Karpas-422 (cell line): ENCODE results near the gene CTIF. TPM values are rescaled to one million over a fixed set of nuclear protein-coding genes. Genes with fewer than 3 reads are reported as not detected.
A peak's percentile ranks its signal among the peaks of the same experiment; 100 is the strongest.

Experiments used
- DNase-seq: peaks from one replicate; pipeline ENCODE4 v3.0.0-alpha.2; 2015
- H2AFZ ChIP-seq: fragments of 200-600 bp; sonication (generic); 2 replicates; pipeline ENCODE4 v1.6.1; 2014; ENCODE audit warnings: antibody characterized with exemption, low read length, mixed read lengths
- H3K27ac ChIP-seq: fragments of 200-600 bp; sonication (generic); 2 replicates; pipeline ENCODE4 v1.5.1; 2014; ENCODE audit warnings: mild to moderate bottlenecking, low read length, moderate library complexity
- H3K27me3 ChIP-seq: fragments of 200-600 bp; sonication (generic); 2 replicates; pipeline ENCODE4 v1.6.1; 2014; ENCODE audit warnings: low read length, mixed read lengths
- H3K36me3 ChIP-seq: fragments of 200-600 bp; sonication (generic); 2 replicates; pipeline ENCODE4 v1.6.1; 2014; ENCODE audit warnings: low read length, mixed read lengths; ENCODE audit not compliant: insufficient read depth
- H3K4me1 ChIP-seq: fragments of 200-600 bp; sonication (generic); 2 replicates; pipeline ENCODE4 v1.6.1; 2014; ENCODE audit warnings: mild to moderate bottlenecking, low read length, mixed read lengths
- H3K4me2 ChIP-seq: fragments of 200-600 bp; sonication (generic); 2 replicates; pipeline ENCODE4 v1.6.1; 2014; ENCODE audit warnings: low read length, low read depth, mild to moderate bottlenecking; ENCODE audit not compliant: poor library complexity, severe bottlenecking
- H3K4me3 ChIP-seq: fragments of 200-600 bp; sonication (generic); 2 replicates; pipeline ENCODE4 v1.5.1; 2014; ENCODE audit warnings: mild to moderate bottlenecking, antibody characterized with exemption, low read length, mixed read lengths
- H3K79me2 ChIP-seq: fragments of 200-600 bp; sonication (generic); 2 replicates; pipeline ENCODE4 v1.6.1; 2014; ENCODE audit warnings: mild to moderate bottlenecking, low read length, mixed read lengths
- H3K9ac ChIP-seq: fragments of 200-600 bp; sonication (generic); 2 replicates; pipeline ENCODE4 v1.6.0; 2014; ENCODE audit warnings: low read length
- H3K9me2 ChIP-seq: fragments of 200-600 bp; sonication (generic), shearing (Covaris generic); replicated peaks from 2 replicates; pipeline ENCODE4 v1.6.0; 2014; ENCODE audit warnings: mild to moderate bottlenecking, low read length, moderate library complexity; ENCODE audit not compliant: insufficient read depth
- H3K9me3 ChIP-seq: fragments of 300-700, 200-600 bp; sonication (generic); 2 replicates; pipeline ENCODE4 v1.6.1; 2014; ENCODE audit warnings: low read length, mixed read lengths
- H4K20me1 ChIP-seq: fragments of 200-600 bp; sonication (generic); 2 replicates; pipeline ENCODE4 v1.6.1; 2014; ENCODE audit warnings: mild to moderate bottlenecking, antibody characterized with exemption, low read length, low read depth; ENCODE audit not compliant: insufficient read depth
- total RNA-seq: library from RNA; depleted of rRNA; stranded (reverse); fragments of >200 nt; shearing (Covaris generic); gene quantifications from 2 replicates; pipeline ENCODE4 v1.2.3, GENCODE V29; 2014; ENCODE audit warnings: low replicate concordance

CTIF gene
- total RNA-seq, 1 experiment from 2014 or later, result 0.60 TPM

DNA sequence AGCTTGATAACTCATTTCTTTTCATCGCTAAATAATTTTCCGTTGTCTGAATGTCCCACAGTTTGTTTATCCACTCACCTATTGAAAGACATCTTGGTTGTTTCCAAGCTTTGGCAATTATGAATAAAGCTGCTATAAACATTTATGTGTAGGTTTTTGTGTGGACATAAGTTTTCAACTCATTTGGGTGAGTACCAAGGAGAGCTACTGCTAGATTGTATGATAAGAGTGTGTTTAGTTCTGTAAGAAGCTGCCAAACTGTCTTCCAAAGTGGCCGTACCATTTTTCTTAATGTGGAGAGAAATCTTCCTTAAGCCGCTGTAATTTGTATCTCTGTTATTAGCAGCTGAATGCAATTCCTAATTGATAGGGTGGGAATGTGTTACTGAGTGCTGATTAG, 11.4 kb upstream of the CTIF start:
- Histone ChIP-seq H3K79me2 (no peaks in the 10 kb centered on the region), H3K9me3 (no peaks in the 10 kb centered on the region), H3K9me2 (no peaks in the 10 kb centered on the region), H3K4me2 (no peak overlapping the region), H3K27me3 (no peaks in the 10 kb centered on the region), H2AFZ (no peak overlapping the region), H3K27ac (no peak overlapping the region), H3K4me3 (no peak overlapping the region), H4K20me1 (no peaks in the 10 kb centered on the region), H3K36me3 (no peaks in the 10 kb centered on the region), H3K9ac (no peak overlapping the region), H3K4me1 (no peaks in the 10 kb centered on the region)
- no peak for DNase-seq

DNA sequence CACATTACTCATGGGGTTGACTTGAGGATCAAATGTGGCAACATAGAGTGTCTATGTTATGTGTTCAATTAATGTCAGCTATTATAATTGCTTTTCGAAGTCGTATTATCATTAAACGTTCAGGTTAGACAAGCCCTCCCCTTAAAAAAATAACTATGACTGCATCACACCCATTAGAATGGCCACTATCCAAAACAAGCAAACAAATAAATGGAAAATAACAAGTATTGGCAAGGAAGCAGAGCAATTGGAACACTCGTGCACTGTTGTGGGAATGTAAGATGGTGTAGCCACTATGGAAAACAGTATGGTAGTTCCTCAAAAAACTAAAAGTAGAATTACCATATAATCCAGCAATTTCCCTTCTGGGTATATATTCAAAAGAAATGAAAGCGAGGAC, 10.0 kb upstream of the CTIF start:
- no peak overlapping the region for H3K4me3 ChIP-seq

DNA sequence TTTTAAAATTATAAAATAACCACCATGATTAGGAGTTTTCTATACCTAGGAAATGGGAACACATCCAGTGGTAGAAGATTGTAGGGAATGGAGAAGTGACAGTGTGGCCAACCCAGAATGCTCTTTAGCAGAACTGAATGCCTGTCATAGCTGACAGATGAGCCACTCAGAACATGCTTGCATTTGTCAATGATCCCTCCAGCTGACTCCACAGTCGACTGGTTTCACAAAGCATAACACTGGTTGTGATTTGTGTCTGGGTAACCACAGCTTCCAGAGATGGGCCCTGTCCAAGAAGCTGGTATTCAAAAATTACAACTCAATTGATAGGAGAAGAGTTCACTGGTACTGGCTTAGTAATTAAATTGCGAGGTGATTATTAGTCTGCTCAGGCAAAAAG, 9.0 kb upstream of the CTIF start:
- H3K27me3 ChIP-seq, result no peaks in the 10 kb centered on the region
- H3K4me3 ChIP-seq, result no peak overlapping the region
- H3K4me2 ChIP-seq, result no peak overlapping the region
- H3K4me1 ChIP-seq, result no peaks in the 10 kb centered on the region
- no peak overlapping the region for H3K9ac ChIP-seq
- no peaks in the 10 kb centered on the region for H3K9me3 ChIP-seq
- H3K9me2 ChIP-seq, result no peaks in the 10 kb centered on the region
- no peaks in the 10 kb centered on the region for H3K36me3 ChIP-seq
- H4K20me1 ChIP-seq, result no peaks in the 10 kb centered on the region
- no peak overlapping the region for H3K27ac ChIP-seq
- H3K79me2 ChIP-seq, result no peaks in the 10 kb centered on the region
- DNase-seq, result no peak
- no peak overlapping the region for H2AFZ ChIP-seq

More for the DNA sequence above, 10.0 kb upstream of the CTIF start:
- no peaks in the 10 kb centered on the region for H3K27me3 ChIP-seq
- H3K9ac ChIP-seq, result no peak overlapping the region
- H3K79me2 ChIP-seq, result no peaks in the 10 kb centered on the region
- no peaks in the 10 kb centered on the region for H4K20me1 ChIP-seq
- H2AFZ ChIP-seq, result no peak overlapping the region
- H3K4me1 ChIP-seq, result no peaks in the 10 kb centered on the region
- H3K9me2 ChIP-seq, result no peaks in the 10 kb centered on the region
- DNase-seq, result no peak
- H3K36me3 ChIP-seq, result no peaks in the 10 kb centered on the region
- no peak overlapping the region for H3K4me2 ChIP-seq
- no peaks in the 10 kb centered on the region for H3K9me3 ChIP-seq
- H3K27ac ChIP-seq, result no peak overlapping the region

DNA sequence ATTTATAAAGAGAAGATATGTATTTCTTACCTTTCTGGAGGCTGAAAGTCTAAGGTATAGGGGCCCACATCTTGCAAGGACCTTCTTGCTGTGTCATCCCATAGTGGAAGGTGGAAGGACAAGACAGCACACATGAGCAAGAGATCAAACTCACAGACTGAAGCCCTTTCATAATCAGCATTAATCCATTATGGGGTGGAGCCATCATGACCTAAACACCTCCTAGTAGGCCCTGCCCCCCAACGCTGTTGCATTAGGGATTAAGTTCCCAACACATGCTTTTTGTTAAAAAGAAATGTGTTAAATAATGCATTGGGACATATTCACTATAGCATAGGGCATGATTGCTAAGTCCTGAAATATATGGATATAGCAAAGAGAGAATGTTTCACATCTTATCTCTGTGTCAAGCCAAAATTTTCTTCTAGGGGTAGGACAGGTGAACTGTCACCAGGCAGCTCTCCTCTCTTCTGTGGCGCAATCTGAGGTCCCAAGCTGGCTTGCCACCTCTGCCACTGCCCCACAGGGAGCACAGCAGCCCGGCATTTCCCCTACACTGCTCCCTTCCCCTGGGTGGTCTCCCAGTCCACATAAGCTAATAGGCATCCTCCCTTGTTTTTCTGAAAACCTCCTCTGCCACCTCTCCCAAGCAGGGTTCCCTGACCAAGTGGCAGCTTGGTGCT, 8.3 kb upstream of the CTIF start:
- Histone ChIP-seq H4K20me1 (no peaks in the 10 kb centered on the region), H3K27me3 (no peaks in the 10 kb centered on the region), H3K9me2 (no peaks in the 10 kb centered on the region)

DNA sequence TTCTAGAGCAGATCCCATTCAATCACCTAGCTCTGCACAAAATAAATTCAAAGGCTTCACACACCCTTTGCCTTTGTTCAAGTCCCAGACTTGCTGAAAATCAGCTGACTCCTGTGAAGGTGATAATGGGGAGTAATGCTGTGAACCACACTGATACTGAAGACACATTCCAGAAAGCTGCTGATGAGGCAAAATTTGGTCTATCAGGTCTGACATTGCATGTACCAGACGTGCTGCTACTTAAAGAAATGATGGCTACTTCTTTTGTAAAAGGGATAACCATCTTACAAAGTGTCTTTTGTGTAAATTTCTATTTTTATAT, 7.8 kb upstream of the CTIF start:
- Histone ChIP-seq H3K9me3 (no peaks in the 10 kb centered on the region), H3K4me3 (no peak overlapping the region), H3K27me3 (no peaks in the 10 kb centered on the region), H3K4me2 (no peak overlapping the region), H3K9ac (no peak overlapping the region), H4K20me1 (no peaks in the 10 kb centered on the region), H2AFZ (no peak overlapping the region), H3K9me2 (no peaks in the 10 kb centered on the region), H3K27ac (no peak overlapping the region), H3K4me1 (no peaks in the 10 kb centered on the region), H3K36me3 (no peaks in the 10 kb centered on the region), H3K79me2 (no peaks in the 10 kb centered on the region)
- DNase-seq, result no peak

More for the DNA sequence above, 8.3 kb upstream of the CTIF start:
- Histone ChIP-seq H2AFZ (no peak overlapping the region), H3K4me1 (no peaks in the 10 kb centered on the region), H3K27ac (no peak overlapping the region), H3K36me3 (no peaks in the 10 kb centered on the region), H3K9ac (no peak overlapping the region), H3K9me3 (no peaks in the 10 kb centered on the region), H3K4me2 (no peak overlapping the region), H3K79me2 (no peaks in the 10 kb centered on the region), H3K4me3 (no peak overlapping the region)
- DNase-seq, result no peak

DNA sequence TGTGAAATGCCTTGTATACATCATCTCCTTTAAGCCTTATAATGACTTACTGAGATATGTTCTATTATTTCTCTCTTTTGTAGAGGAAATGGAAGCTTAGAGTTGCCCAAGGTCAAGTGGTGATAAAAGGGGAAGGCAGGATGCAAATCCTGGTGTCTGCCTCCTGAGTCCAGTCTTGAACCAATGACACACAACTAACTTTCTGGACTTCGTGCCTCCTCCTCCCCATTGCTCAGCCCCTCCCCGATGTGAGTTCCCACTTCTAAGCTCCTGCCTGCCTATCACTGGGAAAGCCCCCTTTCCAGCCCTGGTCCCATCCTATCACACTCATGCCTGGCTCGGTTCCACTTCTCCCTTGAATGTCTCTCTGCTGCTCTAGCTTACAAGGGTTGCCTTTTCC, 6.9 kb upstream of the CTIF start:
- Histone ChIP-seq H3K79me2 (no peaks in the 10 kb centered on the region), H3K4me3 (no peak overlapping the region), H4K20me1 (no peaks in the 10 kb centered on the region), H3K27me3 (no peaks in the 10 kb centered on the region), H3K36me3 (no peaks in the 10 kb centered on the region), H3K27ac (no peak overlapping the region), H3K4me1 (no peaks in the 10 kb centered on the region), H2AFZ (no peak overlapping the region), H3K9ac (no peak overlapping the region), H3K9me2 (no peaks in the 10 kb centered on the region), H3K9me3 (no peaks in the 10 kb centered on the region), H3K4me2 (no peak overlapping the region)
- no peak for DNase-seq

DNA sequence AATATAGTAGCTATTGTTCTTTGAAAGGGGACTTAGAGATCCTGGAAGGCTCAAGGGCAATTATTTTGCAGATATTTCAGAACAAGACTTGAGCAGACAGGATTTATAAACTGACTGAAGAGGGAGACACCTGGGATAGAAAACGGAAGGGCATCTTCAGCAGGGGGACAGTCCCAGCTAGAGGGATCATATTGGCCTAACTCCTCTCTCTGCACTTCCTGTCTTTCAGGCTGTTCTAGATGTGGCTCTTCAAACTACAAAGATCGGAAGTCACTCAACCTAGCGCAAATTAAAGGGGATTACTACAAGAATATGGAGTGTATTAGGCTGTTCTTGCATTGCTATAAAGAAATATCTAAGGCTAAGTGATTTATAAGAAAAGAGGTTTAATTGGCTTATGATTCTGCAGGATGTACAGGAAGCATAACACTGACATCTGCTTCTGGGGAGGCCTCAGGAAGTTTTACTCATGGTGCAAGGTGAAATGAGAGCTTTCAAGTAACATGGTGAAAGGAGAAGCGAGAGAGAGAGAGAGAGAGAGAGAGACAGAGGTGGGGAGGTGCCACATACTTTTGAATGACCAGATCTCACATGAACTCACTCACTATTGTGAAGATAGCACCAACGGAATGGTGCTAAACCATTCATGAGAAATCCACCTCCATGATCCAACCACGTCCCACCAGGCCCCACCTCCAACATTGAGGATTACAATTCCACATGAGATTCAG, 5.3 kb upstream of the CTIF start:
- no peaks in the 10 kb centered on the region for H3K9me2 ChIP-seq
- H3K4me2 ChIP-seq, result no peak overlapping the region
- H3K9me3 ChIP-seq, result no peaks in the 10 kb centered on the region
- no peak overlapping the region for H3K9ac ChIP-seq
- H3K79me2 ChIP-seq, result no peaks in the 10 kb centered on the region
- H3K36me3 ChIP-seq, result no peaks in the 10 kb centered on the region
- H2AFZ ChIP-seq, result no peak overlapping the region
- no peaks in the 10 kb centered on the region for H3K27me3 ChIP-seq
- no peak overlapping the region for H3K4me3 ChIP-seq
- H4K20me1 ChIP-seq, result no peaks in the 10 kb centered on the region
- H3K4me1 ChIP-seq, result no peaks in the 10 kb centered on the region
- DNase-seq, result peak; percentile 31
- H3K27ac ChIP-seq, result no peak overlapping the region

DNA sequence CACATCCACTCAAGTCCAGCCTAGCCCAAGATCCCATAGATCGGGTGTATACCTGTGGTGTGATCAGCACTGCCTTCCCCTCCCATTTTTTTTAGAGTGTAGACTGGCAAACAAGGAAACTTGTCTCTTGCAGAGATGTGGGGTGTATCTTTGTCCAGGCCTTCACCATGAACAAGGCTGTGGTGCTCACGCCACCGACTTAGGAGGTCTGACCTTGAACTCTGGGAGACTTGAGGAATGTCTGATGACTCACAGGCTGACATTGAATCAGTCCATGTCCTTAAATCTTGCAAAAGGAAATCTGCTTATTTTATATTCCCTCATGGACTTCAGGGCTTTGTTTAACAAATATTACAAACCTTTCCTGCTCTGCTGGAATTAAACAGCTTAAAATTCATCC, 4.5 kb upstream of the CTIF start:
- Histone ChIP-seq H4K20me1 (no peaks in the 10 kb centered on the region), H2AFZ (no peak overlapping the region), H3K9me2 (no peaks in the 10 kb centered on the region), H3K79me2 (no peaks in the 10 kb centered on the region), H3K4me1 (peaks cover 3% of the 10 kb centered on the region), H3K27me3 (no peaks in the 10 kb centered on the region), H3K27ac (no peak overlapping the region), H3K4me3 (no peak overlapping the region), H3K9me3 (no peaks in the 10 kb centered on the region), H3K36me3 (no peaks in the 10 kb centered on the region), H3K9ac (no peak overlapping the region), H3K4me2 (no peak overlapping the region)
- no peak for DNase-seq
